CD4-positive, alpha-beta T cell (primary cell): ENCODE results near the gene ENTPD2. TPM values are rescaled to one million over a fixed set of nuclear protein-coding genes. Genes with fewer than 3 reads are reported as not detected.

ENCODE experiments used
- ATAC-seq: fragments of 200-7000 bp; cut with Tn5 transposase; one replicate; pipeline ENCODE4 v1.10.0; 2022; ENCODE audit warnings: mild to moderate bottlenecking; ENCODE audit not compliant: poor library complexity
- CTCF ChIA-PET: fragments of 350-600 bp; sonication (Branson Sonifier 250); formaldehyde crosslinking; loops from one replicate; lab custom pipeline; 2021; ENCODE audit warnings: antibody characterized with exemption, inconsistent platforms; lab: Charles Lee
- POLR2A ChIA-PET: fragments of 350-600 bp; sonication (Branson Sonifier 250); formaldehyde crosslinking; loops from one replicate; lab custom pipeline; 2021; ENCODE audit warnings: antibody characterized with exemption, inconsistent platforms; lab: Charles Lee
- DNase-seq, 14 experiments: peaks; one replicate each; pipeline ENCODE4 v3.0.0-alpha.2; 2013 to 2020; ENCODE audit warnings: mixed read lengths in 2 of 14
- H3K27ac ChIP-seq, 2 donors: one replicate each; pipeline versions ENCODE4 v1.5.1 to v1.7.0; 2013; ENCODE audit warnings: low read length in 2 of 2, low read depth in 1 of 2, mild to moderate bottlenecking in 1 of 2
- H3K27me3 ChIP-seq, 2 experiments: 1 replicate in 1 of 2; 2 replicates in 1 of 2; pipeline versions ENCODE4 v1.6.1 to v1.7.0; 2013; ENCODE audit warnings: low read length in 2 of 2, control low read depth in 1 of 2, mild to moderate bottlenecking in 1 of 2, moderate library complexity in 1 of 2; ENCODE audit not compliant: insufficient read depth in 2 of 2, control insufficient read depth in 1 of 2
- H3K36me3 ChIP-seq: one replicate; pipeline ENCODE4 v1.6.1; 2013; ENCODE audit warnings: low read length, control low read depth; ENCODE audit not compliant: insufficient read depth
- H3K4me1 ChIP-seq: one replicate; pipeline ENCODE4 v1.6.1; 2013; ENCODE audit warnings: low read length, control low read depth; ENCODE audit not compliant: insufficient read depth
- H3K4me3 ChIP-seq: one replicate; pipeline ENCODE4 v1.5.1; 2013; ENCODE audit warnings: mild to moderate bottlenecking, low read length, moderate library complexity
- H3K9me3 ChIP-seq, 2 experiments: 1 replicate in 1 of 2; 2 replicates in 1 of 2; pipeline versions ENCODE4 v1.6.1 to v1.7.0; 2013; ENCODE audit warnings: low read length in 2 of 2, mild to moderate bottlenecking in 2 of 2, control low read depth in 1 of 2, moderate library complexity in 1 of 2; ENCODE audit not compliant: control insufficient read depth in 1 of 2, insufficient read depth in 1 of 2
- H3K27ac Mint-ChIP-seq: one replicate; pipeline ENCODE4 v1.8.0; 2020; ENCODE audit warnings: mixed read lengths
- H3K27me3 Mint-ChIP-seq: one replicate; pipeline ENCODE4 v1.8.0; 2021; ENCODE audit warnings: mixed read lengths
- H3K36me3 Mint-ChIP-seq: one replicate; pipeline ENCODE4 v1.8.0; 2021; ENCODE audit warnings: low read depth, mixed read lengths
- H3K4me1 Mint-ChIP-seq: one replicate; pipeline ENCODE4 v1.8.0; 2021; ENCODE audit warnings: low read depth, mixed read lengths
- H3K4me3 Mint-ChIP-seq: one replicate; pipeline ENCODE4 v1.8.0; 2020; ENCODE audit warnings: mild to moderate bottlenecking, mixed read lengths
- H3K9me3 Mint-ChIP-seq: one replicate; pipeline ENCODE4 v1.8.0; 2020; ENCODE audit warnings: mixed read lengths
- intact Hi-C, 2 experiments: fragments of 100-400 bp; cut with DNase I in 1 of 2; cut with micrococcal nuclease in 1 of 2; formaldehyde crosslinking; loops; one replicate each; pipeline versions ENCODE4 v1.15.1 to v1.9.0; 2023 to 2025; cut with DNase I, micrococcal nuclease
- polyA plus RNA-seq, 2 donors: library from polyadenylated mRNA; unstranded; fragments of 120-200 nt; gene quantifications; one replicate each; pipeline ENCODE4 v1.2.1, GENCODE V29; 2013
- total RNA-seq, 174 experiments: library from RNA in 2 of 174; stranded (reverse) in 2 of 174; gene quantifications; one replicate each; pipeline ENCODE4 v1.2.3 and lab custom pipeline; 2021 to 2026
- TF ChIP-seq, protein P1 (sequence below): fragments of 200-600 bp; IDR thresholded peaks from one replicate; pipeline ENCODE4 v1.8.0; 2022; ENCODE audit warnings: antibody characterized with exemption, mild to moderate bottlenecking

ENTPD2 gene
- total RNA-seq (not detected), total RNA-seq (lab: John Stamatoyannopoulos, UW) (0 to 1.8 (median 0) reads per million in 172 experiments)
- 0.04 TPM for polyA plus RNA-seq (2013, experiment 1 of 2)
- polyA plus RNA-seq (2013, experiment 2 of 2), result 0.30 TPM

DNA sequence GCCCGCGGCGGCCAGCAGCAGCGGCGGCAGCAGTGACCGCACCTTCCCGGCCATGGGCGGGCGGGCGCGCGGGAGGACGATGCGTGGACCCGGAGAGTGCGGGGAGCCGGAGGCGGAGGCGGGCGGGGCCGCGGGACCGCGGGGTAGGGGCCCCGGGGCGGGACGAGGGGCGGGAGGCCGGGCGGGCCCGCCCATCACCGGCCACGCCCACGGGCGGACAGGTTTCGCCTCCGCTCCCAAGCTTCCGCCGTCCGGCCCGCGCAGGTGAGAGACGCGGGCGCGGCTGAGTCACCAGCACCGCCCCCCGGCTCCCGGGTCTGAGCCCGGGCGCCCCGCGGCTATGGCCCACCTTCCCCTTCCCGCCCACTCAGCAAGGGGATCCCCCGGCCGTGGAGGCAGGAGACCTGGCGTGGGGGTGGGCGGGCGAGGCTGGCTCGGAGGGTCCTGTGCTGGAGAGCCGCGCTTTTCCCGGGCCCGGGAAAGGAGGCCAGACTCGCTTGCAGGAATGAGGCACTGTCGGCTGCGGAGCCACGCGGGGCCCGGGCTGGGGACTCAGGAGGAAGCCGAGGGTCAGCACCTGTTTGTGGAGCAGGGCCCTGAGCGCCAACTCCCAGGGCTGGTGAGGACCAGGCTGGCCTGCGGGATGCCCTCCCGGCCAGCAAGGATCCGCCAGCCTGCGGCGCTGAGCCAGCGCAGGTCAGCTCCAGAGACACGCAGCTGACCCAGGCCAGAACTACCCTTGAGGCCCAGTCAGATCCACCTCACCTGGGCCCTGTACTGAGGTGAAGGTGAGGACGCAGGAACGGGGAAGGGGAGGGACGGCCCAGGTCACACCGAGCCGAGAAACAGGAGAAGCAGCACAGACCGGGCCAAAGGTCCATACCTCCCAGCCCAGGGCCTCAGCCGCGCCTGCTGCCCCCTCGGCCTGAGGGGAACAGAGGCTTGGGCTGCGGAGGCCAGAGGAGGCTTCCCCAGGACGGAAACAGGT lies at the start of gene ENTPD2:
Gene ENTPD2 (minus strand): TSS at position 118 of the 988 bp plus-strand sequence. CDS start 64 bp downstream, at position 54.
- Histone ChIP-seq H3K4me1 (peaks cover 26% of the 10 kb centered on the region), H3K4me3 (no peak within 1 kb of the TSS), H3K9me3 (peaks cover 0 to 34% of the 10 kb centered on the region in 2 experiments), H3K27ac (no peak within 1 kb of the TSS), H3K36me3 (no peaks in the 10 kb centered on the region), H3K27me3 (peaks cover 42 to 44% of the 10 kb centered on the region in 2 experiments)
- Mint-ChIP-seq H3K27ac (no peak within 1 kb of the TSS), H3K4me1 (no peaks in the 10 kb centered on the region), H3K36me3 (no peaks in the 10 kb centered on the region), H3K4me3 (no peak within 1 kb of the TSS), H3K9me3 (no peaks in the 10 kb centered on the region), H3K27me3 (peaks cover 29% of the 10 kb centered on the region)
- TF ChIP-seq, protein P1, sequence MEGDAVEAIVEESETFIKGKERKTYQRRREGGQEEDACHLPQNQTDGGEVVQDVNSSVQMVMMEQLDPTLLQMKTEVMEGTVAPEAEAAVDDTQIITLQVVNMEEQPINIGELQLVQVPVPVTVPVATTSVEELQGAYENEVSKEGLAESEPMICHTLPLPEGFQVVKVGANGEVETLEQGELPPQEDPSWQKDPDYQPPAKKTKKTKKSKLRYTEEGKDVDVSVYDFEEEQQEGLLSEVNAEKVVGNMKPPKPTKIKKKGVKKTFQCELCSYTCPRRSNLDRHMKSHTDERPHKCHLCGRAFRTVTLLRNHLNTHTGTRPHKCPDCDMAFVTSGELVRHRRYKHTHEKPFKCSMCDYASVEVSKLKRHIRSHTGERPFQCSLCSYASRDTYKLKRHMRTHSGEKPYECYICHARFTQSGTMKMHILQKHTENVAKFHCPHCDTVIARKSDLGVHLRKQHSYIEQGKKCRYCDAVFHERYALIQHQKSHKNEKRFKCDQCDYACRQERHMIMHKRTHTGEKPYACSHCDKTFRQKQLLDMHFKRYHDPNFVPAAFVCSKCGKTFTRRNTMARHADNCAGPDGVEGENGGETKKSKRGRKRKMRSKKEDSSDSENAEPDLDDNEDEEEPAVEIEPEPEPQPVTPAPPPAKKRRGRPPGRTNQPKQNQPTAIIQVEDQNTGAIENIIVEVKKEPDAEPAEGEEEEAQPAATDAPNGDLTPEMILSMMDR, result no peak
- DNase-seq (peak in 6 of 14 experiments; percentile 40 to 69 (median 62)), ATAC-seq (peak; percentile 67)
- ChIA-PET CTCF (no interaction called here), POLR2A (interaction anchor here (0.6 kb wide), 1 partner anchor 122 kb away, joined by 3 read pairs; no protein-coding TSS in a partner anchor)
- intact Hi-C loops, result no loop called here

- H3K27me3 ChIP-seq, result no peaks in the 10 kb centered on the region
- POLR2A ChIA-PET, result interaction anchor here (1.9 kb wide), 1 partner anchor 8 kb away, joined by 5 read pairs; no protein-coding TSS in a partner anchor
- no peak overlapping the region for H3K4me3 ChIP-seq
- DNase-seq (no peak), ATAC-seq (no peak)
- Mint-ChIP-seq H3K27me3 (no peaks in the 10 kb centered on the region), H3K9me3 (no peaks in the 10 kb centered on the region), H3K4me3 (no peak overlapping the region), H3K4me1 (no peaks in the 10 kb centered on the region), H3K27ac (no peak overlapping the region), H3K36me3 (peaks cover 16% of the 10 kb centered on the region)
- intact Hi-C loops, result no loop called here
- CTCF ChIA-PET, result no interaction called here
- H3K4me1 ChIP-seq, result no peaks in the 10 kb centered on the region
- TF ChIP-seq, protein P1, result no peak
- no peaks in the 10 kb centered on the region for H3K9me3 ChIP-seq
- no peak overlapping the region for H3K27ac ChIP-seq
- peaks cover 96% of the 10 kb centered on the region for H3K36me3 ChIP-seq
Measured at GRCh38 chr9:137103206-137103999, 49.5 kb upstream of the ENTPD2 start.

DNA sequence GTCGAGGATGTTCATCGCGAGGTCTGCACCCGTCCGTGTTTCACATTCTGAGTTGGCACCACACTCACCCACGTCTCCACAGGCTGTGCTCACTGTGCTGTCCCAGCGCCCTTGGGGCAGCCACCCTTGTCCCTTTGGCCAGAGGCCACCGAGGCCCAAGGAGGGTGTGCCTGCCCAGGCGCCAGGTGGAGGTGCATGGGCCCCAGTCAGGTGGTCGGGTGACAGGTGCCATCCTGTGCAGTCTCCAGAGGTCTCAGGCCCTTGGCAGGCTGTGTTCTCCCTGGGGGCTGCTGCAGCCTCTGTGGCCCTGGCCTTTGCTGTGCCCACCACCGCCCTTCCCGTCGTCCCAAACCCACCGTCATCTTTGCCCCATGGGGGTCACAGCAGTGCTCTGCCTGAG lies 45.4 kb upstream of the ENTPD2 start:
- ATAC-seq (no peak), DNase-seq (no peak)
- ChIA-PET CTCF (no interaction called here), POLR2A (no interaction called here)
- intact Hi-C loops, result loop anchor here in 1 of 2 experiments (10.0 kb wide), 1 partner anchor 506 kb away; the partner anchor contains the start of gene ARRDC1
- H3K27me3 ChIP-seq, result no peaks in the 10 kb centered on the region
- no peaks in the 10 kb centered on the region for H3K9me3 ChIP-seq
- Mint-ChIP-seq H3K27ac (peak overlapping the region; percentile 56), H3K4me1 (peaks cover 18% of the 10 kb centered on the region), H3K9me3 (no peaks in the 10 kb centered on the region), H3K27me3 (no peaks in the 10 kb centered on the region), H3K4me3 (peak overlapping the region; percentile 30), H3K36me3 (peaks cover 37% of the 10 kb centered on the region)
- H3K4me3 ChIP-seq, result no peak overlapping the region
- peaks cover 28% of the 10 kb centered on the region for H3K4me1 ChIP-seq
- H3K36me3 ChIP-seq, result peaks cover 69% of the 10 kb centered on the region
- no peak overlapping the region for H3K27ac ChIP-seq
- TF ChIP-seq, protein P1, result no peak
